Chondrocyte (in vitro differentiated cells): ENCODE measurements around the gene LENG1. TPM values are rescaled to one million over a fixed set of nuclear protein-coding genes. Genes with fewer than 3 reads are reported as not detected.

ENCODE experiments used
- DNase-seq: peaks from one replicate; pipeline ENCODE4 v3.0.0; 2021; ENCODE audit warnings: mixed read lengths, low spot score
- H3K27ac Mint-ChIP-seq: one replicate; pipeline ENCODE4 v1.8.0; 2021; ENCODE audit warnings: mild to moderate bottlenecking, moderate library complexity, mixed read lengths; ENCODE audit not compliant: unreplicated experiment
- H3K27me3 Mint-ChIP-seq: 2 replicates; pipeline ENCODE4 v1.8.0; 2021; ENCODE audit warnings: low read depth, mixed read lengths
- H3K36me3 Mint-ChIP-seq: 2 replicates; pipeline ENCODE4 v1.8.0; 2021; ENCODE audit warnings: low read depth, mixed read lengths
- H3K4me1 Mint-ChIP-seq: 2 replicates; pipeline ENCODE4 v1.8.0; 2021; ENCODE audit warnings: low read depth, mild to moderate bottlenecking, mixed read lengths
- H3K4me3 Mint-ChIP-seq: one replicate; pipeline ENCODE4 v1.8.0; 2021; ENCODE audit warnings: mild to moderate bottlenecking, moderate library complexity, mixed read lengths; ENCODE audit not compliant: unreplicated experiment
- H3K9me3 Mint-ChIP-seq: 2 replicates; pipeline ENCODE4 v1.8.0; 2021; ENCODE audit warnings: low read depth, mixed read lengths
- total RNA-seq: library from RNA; stranded (reverse); gene quantifications from 3 replicates; pipeline ENCODE4 v1.2.1, GENCODE V29; 2021
- TF ChIP-seq, protein P1 (sequence below): fragments of 200-600 bp; sonication (generic); IDR thresholded peaks from 2 replicates; pipeline ENCODE4 v1.5.0; 2021; ENCODE audit warnings: antibody characterized with exemption, mild to moderate bottlenecking, moderate library complexity

Gene LENG1
- total RNA-seq, 1 donor from 2014 or later: 6.0 TPM

DNA sequence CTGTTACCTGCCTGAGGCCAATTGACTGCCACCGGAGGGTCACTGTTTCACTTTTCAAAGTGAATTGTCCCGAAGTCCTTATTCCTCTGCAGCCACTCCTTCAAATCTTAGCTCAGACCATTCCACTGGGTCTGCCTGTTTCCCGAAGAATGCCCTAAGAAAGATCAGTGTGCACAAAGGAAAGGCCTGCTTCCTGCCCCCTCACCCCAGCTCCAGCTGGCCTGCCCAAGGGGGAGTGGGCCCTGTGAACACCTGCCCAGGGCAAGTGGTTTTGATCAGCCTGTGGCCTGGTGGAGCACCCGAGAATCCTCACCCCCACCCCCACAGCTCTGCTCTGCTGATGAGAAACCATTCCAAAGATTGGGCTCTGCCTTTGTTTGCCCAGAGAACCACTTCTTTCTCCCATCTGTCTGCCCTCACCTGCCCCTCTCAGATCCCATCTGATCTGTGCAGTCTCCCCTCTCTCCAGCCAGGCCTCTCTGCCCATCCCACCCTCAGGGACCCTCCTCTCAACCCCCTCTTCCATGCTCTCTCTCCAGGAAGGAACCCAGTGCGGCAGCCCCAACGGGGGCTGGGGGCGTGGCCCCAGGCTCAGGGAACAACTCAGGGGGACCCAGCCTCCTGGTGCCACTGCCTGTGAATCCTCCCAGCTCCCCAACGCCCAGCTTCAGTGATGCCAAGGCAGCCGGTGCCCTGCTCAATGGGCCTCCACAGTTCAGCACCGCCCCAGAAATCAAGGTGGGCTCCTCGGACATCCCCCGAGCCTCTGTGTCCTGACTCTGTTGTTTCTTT lies 10.3 kb downstream of the LENG1 start:
- no peaks in the 10 kb centered on the region for H3K9me3 Mint-ChIP-seq
- H3K4me1 Mint-ChIP-seq: peaks cover 5% of the 10 kb centered on the region
- H3K36me3 Mint-ChIP-seq: peaks cover 46% of the 10 kb centered on the region
- TF ChIP-seq, protein P1, sequence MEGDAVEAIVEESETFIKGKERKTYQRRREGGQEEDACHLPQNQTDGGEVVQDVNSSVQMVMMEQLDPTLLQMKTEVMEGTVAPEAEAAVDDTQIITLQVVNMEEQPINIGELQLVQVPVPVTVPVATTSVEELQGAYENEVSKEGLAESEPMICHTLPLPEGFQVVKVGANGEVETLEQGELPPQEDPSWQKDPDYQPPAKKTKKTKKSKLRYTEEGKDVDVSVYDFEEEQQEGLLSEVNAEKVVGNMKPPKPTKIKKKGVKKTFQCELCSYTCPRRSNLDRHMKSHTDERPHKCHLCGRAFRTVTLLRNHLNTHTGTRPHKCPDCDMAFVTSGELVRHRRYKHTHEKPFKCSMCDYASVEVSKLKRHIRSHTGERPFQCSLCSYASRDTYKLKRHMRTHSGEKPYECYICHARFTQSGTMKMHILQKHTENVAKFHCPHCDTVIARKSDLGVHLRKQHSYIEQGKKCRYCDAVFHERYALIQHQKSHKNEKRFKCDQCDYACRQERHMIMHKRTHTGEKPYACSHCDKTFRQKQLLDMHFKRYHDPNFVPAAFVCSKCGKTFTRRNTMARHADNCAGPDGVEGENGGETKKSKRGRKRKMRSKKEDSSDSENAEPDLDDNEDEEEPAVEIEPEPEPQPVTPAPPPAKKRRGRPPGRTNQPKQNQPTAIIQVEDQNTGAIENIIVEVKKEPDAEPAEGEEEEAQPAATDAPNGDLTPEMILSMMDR: no peak
- H3K27ac Mint-ChIP-seq: no peak overlapping the region
- no peak for DNase-seq
- no peak overlapping the region for H3K4me3 Mint-ChIP-seq
- no peaks in the 10 kb centered on the region for H3K27me3 Mint-ChIP-seq

DNA sequence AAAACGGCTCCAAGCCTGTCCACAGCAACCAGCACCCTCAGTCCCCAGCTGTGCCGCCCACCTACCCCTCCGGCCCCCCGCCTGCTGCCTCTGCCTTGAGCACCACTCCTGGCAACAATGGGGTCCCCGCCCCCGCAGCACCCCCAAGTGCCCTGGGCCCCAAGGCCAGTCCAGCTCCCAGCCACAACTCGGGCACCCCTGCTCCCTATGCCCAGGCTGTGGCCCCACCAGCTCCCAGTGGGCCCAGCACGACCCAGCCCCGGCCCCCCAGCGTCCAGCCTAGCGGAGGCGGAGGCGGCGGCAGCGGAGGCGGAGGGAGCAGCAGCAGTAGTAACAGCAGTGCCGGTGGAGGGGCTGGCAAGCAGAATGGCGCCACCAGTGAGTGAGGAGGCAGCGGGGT lies 11.4 kb downstream of the LENG1 start:
- peaks cover 1% of the 10 kb centered on the region for H3K4me1 Mint-ChIP-seq
- no peaks in the 10 kb centered on the region for H3K9me3 Mint-ChIP-seq
- H3K27ac Mint-ChIP-seq: no peak overlapping the region
- H3K4me3 Mint-ChIP-seq: no peak overlapping the region
- peaks cover 50% of the 10 kb centered on the region for H3K36me3 Mint-ChIP-seq
- H3K27me3 Mint-ChIP-seq: no peaks in the 10 kb centered on the region
- TF ChIP-seq, protein P1: no peak
- peak; percentile 89 for DNase-seq

DNA sequence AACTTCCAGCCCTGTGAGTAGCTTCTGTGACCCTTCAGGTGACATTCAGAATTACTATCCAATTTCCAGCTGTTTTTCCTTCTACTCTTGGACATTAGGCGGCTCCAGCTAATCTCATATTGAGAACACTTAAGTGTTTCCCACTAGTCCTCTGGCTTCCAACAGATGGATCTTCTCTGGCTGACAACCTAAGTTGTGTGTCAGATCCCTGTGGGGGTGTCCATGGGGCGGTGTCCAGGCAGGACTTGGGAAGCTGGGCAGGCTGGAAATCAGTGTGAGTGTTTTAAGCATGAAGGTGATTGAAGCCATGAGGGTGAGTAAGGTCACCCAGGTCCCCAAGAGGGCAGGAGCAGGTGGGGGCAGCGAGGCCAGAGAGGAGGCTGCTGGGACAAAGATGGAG lies 11.8 kb downstream of the LENG1 start:
- Mint-ChIP-seq H3K36me3 (peaks cover 51% of the 10 kb centered on the region), H3K27me3 (no peaks in the 10 kb centered on the region), H3K9me3 (no peaks in the 10 kb centered on the region), H3K27ac (peak overlapping the region; percentile 41), H3K4me3 (no peak overlapping the region), H3K4me1 (no peaks in the 10 kb centered on the region)
- TF ChIP-seq, protein P1: no peak
- no peak for DNase-seq

DNA sequence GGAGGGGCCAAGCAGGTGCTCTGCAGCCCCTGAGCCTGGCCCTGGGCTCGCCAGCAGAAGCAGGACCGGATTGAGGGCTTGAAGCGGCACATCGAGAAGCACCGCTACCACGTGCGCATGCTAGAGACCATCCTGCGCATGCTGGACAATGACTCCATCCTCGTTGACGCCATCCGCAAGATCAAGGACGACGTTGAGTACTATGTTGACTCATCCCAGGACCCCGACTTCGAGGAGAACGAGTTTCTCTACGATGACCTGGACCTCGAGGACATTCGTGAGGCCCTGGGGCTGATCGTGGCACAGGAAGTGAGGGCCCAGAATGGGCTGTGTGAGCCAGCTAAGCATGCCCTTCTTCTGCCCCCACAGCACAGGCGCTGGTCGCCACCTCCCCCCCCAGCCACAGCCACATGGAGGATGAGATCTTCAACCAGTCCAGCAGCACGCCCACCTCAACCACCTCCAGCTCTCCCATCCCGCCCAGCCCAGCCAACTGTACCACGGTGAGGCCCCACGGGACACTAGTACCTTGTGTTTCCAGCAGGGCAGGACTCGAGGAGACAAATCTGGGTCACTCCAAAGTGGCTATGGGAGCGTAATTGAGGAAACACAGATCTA lies 13.9 kb downstream of the LENG1 start:
- H3K4me1 Mint-ChIP-seq: peaks cover 17% of the 10 kb centered on the region
- H3K27me3 Mint-ChIP-seq: no peaks in the 10 kb centered on the region
- H3K36me3 Mint-ChIP-seq: peaks cover 42% of the 10 kb centered on the region
- no peak overlapping the region for H3K27ac Mint-ChIP-seq
- H3K4me3 Mint-ChIP-seq: no peak overlapping the region
- DNase-seq: no peak
- no peaks in the 10 kb centered on the region for H3K9me3 Mint-ChIP-seq
- TF ChIP-seq, protein P1: no peak

DNA sequence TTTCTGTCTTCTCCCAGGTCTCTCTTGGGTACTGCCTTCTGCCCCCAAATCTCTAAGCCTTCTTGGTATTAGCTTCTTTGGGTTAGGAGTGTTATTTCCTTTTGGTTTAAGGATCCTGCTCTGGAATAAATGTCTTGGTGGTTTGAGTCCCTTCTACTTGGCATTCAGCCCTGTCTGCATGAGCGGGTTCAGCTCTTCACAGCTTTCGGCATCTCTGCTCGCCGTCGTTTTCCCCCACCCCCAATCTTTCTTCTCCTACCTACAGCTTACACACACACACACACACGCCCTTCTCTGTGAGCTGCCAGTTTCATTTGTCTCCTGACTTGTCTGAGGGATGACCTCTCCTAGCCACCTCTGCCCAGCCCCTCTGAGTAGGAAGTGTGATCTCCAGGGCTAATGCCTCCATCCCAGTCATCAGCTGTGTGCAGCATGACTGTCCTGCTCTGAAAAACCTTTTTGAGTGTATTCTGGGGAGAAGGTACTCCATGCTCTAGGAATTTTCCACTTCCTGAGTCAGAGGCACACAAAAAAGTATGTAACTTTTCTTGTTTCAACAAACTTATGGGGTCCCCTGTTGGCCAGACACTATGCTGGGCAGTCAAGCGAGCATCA lies 17.2 kb downstream of the LENG1 start:
- H3K27ac Mint-ChIP-seq: peak overlapping the region; percentile 73
- no peak for DNase-seq

More for the DNA sequence above, 17.2 kb downstream of the LENG1 start:
- TF ChIP-seq, protein P1: no peak
- Mint-ChIP-seq H3K36me3 (peaks cover 29% of the 10 kb centered on the region), H3K4me1 (peaks cover 39% of the 10 kb centered on the region), H3K9me3 (no peaks in the 10 kb centered on the region), H3K27me3 (no peaks in the 10 kb centered on the region), H3K4me3 (no peak overlapping the region)
